Stimulated activated CD8-positive, alpha-beta memory T cell treated with anti-CD3 and anti-CD28 coated beads, Interleukin-15, amount 100 ng/mL, for 4 hours (primary cell): ENCODE results near the gene OR2T11.
"Not testable (repeated sequence)": the region's sequence is repeated elsewhere in the genome, so short reads cannot be mapped to it uniquely, and the experiment has no call there.

Experiments used
- DNase-seq, 2 donors: peaks; one replicate each; pipeline ENCODE4 v3.0.0-alpha.2; 2020; ENCODE audit warnings: low read depth in 2 of 2

The OR2T11 gene

DNA sequence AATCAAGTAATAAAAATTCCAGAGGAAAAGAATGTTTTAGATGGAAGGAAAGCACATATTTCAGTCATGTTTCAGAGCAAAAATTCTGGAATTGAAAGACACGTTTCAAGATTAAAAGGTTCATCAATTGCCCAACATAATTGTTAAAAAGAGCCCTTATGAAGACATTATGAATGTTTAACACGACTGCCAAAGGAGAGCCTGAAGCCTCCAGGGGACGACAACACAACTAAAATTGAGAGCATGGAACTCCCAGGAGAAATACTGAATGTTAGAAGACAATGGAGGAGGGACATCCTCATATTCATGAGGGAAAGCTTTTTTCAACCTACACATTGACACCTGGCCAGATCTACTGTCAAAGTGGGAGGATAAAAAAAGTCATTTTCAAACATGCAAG lies 16.0 kb downstream of the OR2T11 start:
- DNase-seq, result peak in 1 of 2 donors; percentile 13

DNA sequence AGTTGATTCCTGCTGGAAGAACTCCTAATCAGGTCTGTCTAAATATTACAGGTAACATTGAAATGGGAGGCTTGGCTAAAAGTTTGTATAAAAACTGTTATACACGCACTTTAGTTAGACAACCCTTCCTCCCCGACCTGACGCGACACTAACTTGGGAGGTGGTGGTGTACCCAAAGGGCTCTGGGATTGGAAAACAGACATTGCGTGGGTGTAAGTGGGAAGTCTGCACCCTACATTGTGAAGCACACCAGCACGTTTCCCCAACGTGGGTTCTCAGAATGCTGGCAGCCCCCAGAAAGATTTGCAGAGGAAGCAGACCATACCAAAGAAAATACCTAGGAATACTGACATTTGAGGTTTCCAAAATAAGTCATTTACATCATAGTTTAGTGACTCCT lies 16.8 kb downstream of the OR2T11 start:
- no peak for DNase-seq

DNA sequence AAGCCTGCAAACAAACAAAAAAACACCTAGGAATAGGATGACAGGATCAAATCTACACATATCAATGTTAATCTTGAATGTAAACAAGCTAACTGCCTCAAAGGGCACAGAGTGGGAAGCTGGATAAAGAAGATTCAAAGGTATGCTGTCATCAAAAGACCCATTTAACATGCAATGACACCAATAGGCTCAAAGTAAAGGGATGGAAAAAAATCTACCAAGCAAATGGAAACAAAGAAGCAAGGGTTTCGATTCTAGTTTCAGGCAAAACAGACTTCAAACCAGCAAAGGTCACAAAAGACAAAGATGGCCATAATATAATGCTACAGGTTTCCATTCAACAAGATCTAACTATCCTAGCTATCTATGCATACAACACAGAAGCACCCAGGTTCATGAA lies 21.1 kb downstream of the OR2T11 start:
- no peak for DNase-seq

DNA sequence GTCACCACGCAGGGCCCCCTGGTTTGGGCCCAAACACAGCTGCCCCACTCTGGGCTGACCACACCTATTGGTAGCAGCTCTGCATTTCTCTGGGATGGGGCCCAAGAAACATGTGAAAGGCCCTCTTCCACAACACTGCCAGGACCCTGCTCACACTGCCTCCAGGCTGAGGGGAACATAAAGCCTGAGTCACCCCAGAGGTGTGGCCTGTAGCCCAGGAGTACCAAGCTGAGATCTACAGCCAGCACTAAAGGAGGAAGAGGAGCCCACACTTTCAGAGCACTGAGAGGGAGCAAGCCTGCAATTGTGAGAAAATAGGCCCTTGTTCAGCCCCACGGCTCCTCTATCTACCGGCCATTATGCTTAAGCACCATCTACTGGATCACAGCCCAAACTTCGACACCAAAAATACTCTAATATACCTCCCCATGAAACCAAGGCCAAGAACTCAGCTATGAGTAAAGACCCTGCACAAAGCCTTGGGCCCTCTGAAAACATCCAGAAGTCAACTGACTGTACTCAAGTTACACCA lies 22.9 kb downstream of the OR2T11 start:
- no peak for DNase-seq

DNA sequence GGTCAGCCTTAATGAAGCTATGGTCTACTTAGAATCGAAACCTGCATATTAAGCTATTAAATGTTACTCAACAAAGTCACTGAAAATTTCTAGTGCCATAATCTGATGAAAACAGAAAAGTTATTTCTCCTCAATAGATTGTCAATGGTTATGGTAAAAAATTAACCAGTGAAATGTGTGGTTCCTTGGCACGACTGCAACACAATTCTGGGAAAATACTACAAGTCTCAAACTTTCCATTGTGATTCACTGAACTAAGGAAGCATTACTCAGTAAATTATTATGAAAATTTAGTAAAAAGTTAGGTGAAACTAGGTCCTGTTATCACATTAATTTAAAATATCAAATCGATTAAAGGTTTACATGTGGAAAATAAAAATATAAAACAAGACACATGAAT lies 24.6 kb downstream of the OR2T11 start:
- no peak for DNase-seq

DNA sequence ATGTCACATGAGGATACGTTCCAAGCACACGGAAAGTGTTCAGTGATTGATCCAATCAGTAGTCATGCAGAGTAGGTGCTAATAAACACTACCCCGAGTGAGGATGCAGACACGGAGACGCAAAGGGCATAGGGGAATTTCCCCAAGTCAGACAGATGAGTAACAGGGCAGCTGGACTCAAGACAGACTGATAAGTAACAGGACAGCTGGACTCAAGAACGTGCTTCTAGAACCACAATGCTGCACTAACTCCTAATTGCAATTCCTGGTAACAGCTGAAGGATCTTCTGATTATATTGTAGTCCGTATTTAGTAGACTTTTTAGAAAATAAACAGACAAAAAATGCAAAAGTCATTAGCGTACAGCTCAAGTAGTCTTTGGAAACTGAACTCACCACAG lies 35.5 kb downstream of the OR2T11 start:
- no peak for DNase-seq

DNA sequence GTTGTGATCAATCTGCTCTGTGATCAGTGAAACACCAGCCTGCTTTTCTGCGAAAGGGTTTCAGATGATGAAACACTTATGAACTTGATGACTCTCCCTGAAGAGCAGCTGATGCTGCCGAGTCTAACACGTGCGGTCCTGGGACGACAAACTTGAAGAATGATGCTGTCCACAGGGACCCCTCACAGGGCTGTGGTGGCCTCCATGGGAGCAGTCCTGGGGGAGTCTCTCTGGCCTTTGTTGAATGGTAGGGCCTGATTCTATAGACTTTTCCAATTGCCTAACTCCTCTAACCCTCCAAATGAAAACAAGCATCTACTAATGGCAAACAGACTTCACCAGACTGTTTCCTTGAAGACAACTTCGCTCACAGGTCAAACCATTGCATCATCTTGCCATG lies 37.3 kb downstream of the OR2T11 start, which contains the start of gene OR2T10:
Gene OR2T10 (minus strand): TSS at position 112 of the 400 bp plus-strand sequence. CDS start 3,932 bp downstream, outside the sequence.
- no peak for DNase-seq

DNA sequence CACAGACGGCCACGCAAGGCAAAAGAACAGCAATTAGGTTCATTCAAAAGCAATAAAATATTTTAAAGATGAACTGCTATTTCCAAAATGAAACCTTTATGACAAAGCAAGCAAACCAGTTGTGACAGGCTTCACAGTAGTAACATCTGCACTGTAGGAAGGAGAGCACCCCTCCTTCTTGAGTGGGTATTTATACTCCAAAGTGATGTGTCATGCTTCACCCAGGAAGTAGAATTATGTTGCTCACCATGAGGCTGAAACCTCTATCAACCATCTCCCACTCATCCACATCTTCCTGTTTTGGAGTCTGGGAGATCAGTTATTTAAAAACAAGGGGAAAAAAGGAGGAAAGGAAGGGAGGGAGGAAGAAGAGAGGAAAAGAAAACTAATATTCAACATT lies 38.3 kb downstream of the OR2T11 start:
- DNase-seq, result no peak

DNA sequence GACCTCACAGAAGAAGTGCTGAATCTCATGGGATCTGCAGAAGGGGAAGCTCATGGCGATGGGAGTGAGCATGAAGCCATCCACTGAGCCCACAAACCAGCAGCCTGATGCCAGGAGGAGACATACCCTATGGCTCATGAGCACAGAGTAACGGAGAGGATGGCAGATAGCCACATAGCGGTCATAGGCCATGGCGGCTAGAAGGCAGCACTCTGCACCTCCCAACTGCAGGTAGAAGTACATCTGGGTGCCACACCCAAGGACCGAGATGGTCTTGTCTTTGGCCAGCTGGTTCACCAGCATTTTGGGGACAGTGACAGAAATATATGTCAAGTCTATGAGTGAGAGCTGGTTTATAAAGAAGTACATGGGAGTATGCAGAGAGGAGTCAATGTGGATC lies 41.7 kb downstream of the OR2T11 start:
- no peak for DNase-seq

DNA sequence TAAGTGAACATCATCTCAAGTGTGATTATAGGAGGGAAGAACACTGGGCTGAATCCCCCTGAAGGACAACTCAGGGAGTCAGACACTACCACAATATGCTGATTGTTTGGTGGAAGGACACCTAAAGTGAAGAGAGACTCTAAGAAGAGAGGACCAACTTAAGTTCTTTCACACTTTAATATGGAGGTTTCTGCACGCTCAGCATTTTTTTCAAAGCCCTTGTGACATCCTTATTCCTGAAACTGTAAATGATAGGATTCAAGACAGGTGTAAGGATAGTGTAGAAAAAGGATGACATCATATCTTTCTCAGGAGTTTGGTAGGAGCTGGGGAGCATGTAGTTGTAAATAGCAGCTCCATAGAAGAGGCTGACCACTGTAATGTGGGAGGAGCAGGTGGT lies 42.2 kb downstream of the OR2T11 start:
- DNase-seq, result no peak

DNA sequence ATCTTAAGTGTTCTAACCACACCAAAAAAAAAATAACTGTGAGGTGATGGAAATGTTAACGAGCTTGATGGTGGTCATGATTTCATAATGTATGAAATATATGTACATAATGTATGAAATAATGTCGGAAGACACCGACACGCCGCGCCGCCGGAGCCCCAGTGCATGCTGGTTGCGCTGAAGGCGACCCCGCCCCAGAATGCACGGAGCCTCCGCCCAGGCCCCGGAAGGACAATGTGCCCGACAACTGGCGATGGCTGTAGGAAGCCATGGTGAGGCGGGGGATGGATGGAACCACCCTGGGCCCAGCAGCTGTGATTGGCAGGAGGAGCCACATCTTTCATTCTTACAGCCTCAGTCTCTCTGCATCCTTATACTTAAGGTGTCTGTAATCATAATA lies 44.8 kb downstream of the OR2T11 start:
- no peak for DNase-seq

DNA sequence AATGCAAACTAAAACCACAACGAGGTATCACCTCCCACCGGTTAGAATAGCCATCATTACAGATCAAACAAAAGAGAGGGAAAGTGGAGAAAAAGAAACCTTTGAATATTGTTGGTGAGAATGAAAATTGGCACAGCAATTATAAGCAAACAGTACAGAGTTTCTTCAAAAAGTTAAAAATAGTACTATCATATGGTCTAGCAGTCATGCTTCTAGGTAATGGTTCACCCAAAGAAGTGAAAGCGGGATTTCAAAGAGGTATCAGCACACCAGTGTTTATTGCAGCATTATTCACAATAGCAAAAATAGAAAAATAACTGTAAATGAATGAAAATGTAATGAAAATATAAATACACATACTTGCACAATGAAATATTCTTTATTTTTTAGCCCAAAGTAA lies 45.6 kb downstream of the OR2T11 start:
- DNase-seq, result no peak

DNA sequence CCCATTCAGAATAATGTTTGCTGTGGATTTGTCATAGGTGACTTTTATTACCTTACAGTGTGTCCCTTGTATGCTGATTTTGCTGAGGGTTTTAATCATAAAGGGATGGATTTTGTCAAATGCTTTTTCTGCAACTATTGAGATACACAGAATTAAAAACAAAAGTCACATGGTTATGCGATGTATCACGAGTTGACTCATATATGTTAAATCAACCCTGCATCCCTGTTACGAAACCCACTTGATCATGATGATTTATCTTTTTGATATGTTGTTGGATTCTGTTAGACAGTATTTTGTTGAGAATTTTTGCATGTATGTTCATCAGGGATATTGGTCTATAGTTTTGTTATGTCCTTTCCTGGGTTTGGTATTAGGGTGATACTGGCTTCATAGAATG lies 49.6 kb downstream of the OR2T11 start:
- no peak for DNase-seq

DNA sequence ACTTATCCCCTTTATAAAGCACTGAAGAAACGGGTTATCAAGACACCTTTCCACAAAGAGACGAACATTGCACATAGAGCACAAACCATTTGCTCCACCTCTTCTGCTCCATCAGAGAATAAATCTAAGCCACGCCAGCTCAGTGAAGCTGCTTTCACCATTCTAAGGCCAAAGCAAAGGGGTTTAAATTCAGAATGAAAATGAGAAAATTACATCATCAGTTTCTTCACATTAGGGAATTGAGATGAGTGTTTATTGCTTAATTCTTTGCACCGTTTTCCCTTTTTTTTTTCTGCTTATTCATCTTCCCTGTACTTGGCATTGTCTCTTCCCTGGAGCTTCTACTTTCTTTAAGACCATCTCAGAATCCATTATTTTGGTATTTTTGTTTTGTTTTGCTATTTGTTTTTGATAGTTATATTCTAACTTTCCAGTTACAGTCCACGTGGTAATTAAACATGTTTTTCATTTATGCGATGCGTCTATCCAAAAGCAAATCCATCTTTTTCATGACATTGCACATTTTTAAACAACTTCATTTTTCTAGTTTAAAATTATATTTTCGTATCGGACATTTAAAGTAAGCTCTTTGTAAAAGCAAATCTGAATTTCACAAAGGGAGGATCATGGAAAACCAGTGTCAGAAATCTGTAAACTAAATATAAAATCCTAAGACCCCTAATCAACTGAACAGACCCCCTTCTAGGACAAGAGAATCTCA lies 58.5 kb downstream of the OR2T11 start:
- DNase-seq, result no peak

DNA sequence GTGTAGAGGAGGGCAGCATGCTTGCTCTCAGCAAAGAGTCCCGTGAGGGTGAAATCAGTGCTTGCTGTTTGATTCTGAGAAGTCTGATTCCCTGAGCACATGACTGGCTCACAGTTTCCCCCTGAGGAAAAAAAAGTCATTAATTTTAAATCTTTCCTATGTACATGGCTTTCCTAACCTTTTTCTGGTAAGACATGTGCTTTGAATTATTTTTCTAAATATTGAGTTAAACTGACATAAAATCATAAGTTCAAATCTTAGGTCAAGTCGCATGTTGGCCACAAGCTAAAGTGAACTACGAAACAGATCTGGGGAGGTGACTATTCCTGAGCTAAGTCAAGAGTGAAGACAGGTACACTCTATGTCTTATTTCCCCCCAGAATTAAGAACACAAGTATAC lies 60.2 kb downstream of the OR2T11 start, which contains the start of gene OR2T34:
Gene OR2T34 (minus strand): TSS at position 101 of the 400 bp plus-strand sequence. CDS start 0 bp downstream, at position 101.
- not testable (repeated sequence) for DNase-seq

DNA sequence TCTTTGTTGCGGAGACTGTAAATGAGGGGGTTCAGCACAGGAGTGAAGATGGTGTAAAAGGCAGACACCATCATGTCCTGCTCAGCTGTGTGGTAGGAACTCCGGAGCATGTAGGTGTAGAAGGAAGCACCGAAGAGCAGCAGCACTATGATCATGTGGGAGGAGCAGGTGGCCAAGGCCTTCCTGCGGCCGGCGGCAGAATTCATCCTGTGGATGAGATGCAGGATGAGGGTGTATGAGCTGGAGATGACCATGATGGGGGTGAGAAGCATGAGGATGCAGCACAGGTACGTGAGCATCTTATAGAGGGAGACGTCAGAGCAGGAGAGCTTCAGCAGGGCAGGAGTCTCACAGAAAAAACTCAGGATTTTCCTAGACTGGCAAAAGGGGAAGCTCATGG lies 61.0 kb downstream of the OR2T11 start:
- DNase-seq, result not testable (repeated sequence)
